Measurements from ENCODE around the gene THADA. TPM values are rescaled to one million over a fixed set of nuclear protein-coding genes. Genes with fewer than 3 reads are reported as not detected.
"Not testable (repeated sequence)": the region's sequence is repeated elsewhere in the genome, so short reads cannot be mapped to it uniquely, and the experiment has no call there.

THADA gene
- total RNA-seq, 4 donors from 2014 or later = 32.5 to 41.6 (median 39.0) TPM

DNA sequence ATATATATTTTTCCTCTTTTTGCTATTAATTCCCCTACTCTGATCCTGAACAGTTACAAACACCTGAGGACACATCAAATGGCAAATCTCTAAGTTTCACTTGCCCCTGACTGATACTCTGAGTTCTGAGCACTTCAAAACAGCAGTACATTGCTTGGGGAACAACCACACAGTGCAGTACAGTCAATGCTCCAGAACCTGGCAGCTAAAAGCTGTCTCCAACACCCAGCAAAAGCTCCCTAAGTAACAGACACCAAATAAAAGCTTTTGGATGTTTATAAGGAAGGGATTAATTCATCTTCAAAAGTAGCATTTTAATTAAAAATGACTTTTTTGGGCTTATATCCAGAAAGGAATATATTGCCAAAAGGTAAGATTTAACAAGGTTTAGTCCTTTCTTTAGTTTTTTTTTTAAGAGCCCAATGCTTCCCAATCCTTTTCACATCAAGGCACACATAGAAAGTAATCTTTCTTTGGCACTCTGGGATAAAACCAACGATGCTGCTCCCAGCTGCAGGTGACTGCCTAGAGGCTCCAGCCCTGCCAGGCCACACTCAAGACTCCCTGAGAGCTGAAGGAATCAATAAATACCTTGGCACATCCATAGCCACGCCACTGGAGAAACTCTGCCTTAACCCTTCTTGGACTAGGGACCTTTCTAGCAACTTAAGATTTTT is 204.5 kb downstream of the THADA start:
- ATAC-seq (ENCODE audit: low FRiP score) = no peak
- TF ChIP-seq, protein P1, sequence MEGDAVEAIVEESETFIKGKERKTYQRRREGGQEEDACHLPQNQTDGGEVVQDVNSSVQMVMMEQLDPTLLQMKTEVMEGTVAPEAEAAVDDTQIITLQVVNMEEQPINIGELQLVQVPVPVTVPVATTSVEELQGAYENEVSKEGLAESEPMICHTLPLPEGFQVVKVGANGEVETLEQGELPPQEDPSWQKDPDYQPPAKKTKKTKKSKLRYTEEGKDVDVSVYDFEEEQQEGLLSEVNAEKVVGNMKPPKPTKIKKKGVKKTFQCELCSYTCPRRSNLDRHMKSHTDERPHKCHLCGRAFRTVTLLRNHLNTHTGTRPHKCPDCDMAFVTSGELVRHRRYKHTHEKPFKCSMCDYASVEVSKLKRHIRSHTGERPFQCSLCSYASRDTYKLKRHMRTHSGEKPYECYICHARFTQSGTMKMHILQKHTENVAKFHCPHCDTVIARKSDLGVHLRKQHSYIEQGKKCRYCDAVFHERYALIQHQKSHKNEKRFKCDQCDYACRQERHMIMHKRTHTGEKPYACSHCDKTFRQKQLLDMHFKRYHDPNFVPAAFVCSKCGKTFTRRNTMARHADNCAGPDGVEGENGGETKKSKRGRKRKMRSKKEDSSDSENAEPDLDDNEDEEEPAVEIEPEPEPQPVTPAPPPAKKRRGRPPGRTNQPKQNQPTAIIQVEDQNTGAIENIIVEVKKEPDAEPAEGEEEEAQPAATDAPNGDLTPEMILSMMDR (IDR thresholded peaks at IDR 0.05) = no peak
- no peak for DNase-seq (ENCODE audit: low spot score)

DNA sequence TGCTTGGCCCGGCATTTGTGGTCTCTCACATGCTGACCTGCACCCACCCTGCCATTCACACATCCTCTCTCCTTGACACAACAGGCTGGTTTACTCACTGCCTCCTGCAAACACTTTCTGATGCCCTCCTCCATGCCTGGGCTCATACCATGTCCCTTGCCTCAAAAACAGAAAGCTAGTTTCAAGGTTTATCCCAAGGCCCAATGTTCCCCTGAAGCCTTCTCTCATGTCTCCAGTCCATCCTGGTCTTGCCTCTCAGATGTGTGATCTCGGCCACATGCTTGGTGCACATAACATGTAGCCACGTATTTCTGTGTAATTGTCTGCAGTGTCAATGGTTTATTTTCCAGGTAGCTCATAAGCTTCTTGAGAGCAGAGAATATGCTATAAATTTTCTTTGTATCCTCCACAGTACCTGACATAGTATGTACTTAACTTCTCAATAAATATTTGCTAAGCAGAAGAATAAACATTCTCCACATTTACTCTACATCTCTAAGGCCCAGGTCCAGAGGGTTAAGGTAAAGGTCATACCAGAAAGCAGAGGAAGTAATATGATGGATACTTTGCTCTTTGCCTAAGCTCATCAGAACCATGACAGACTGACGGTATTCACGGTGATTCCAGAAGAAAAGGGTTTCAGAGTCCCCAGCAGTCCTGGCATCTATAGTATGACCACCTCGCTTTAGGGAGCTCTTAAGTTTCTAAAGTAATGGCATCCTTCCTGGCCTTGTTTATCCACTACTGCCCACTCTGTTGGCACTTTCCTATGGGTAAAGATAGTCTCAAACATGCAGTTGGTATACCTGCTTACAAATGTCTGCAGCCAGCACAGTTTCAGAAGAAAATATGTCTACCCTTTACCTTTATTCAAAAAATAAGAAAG is 206.0 kb downstream of the THADA start:
- TF ChIP-seq, protein P1 (IDR thresholded peaks at IDR 0.05) = no peak
- no peak for DNase-seq (ENCODE audit: low spot score)
- ATAC-seq (ENCODE audit: low FRiP score) = no peak

DNA sequence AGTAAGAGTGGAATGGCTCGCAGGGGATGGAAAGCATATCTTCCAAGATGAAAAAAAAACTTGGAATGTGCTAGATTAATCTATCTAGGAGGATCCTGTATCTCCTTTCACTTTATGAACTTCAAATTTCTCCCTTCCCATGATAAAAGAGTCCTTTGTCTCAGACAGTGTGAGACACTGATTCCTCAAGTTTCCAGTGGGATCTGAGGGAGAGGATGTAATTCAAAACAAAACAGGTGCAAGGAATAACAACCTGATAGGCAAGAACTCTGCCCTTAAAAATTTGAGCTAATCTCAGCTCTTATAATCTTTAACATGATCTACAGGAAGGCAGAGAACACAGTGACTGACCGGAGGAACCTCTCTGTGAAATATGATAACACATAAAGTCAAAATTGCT is 207.5 kb downstream of the THADA start:
- ATAC-seq (ENCODE audit: low FRiP score) (no peak), DNase-seq (ENCODE audit: low spot score) (no peak)
- TF ChIP-seq, protein P1 (IDR thresholded peaks at IDR 0.05) = no peak

DNA sequence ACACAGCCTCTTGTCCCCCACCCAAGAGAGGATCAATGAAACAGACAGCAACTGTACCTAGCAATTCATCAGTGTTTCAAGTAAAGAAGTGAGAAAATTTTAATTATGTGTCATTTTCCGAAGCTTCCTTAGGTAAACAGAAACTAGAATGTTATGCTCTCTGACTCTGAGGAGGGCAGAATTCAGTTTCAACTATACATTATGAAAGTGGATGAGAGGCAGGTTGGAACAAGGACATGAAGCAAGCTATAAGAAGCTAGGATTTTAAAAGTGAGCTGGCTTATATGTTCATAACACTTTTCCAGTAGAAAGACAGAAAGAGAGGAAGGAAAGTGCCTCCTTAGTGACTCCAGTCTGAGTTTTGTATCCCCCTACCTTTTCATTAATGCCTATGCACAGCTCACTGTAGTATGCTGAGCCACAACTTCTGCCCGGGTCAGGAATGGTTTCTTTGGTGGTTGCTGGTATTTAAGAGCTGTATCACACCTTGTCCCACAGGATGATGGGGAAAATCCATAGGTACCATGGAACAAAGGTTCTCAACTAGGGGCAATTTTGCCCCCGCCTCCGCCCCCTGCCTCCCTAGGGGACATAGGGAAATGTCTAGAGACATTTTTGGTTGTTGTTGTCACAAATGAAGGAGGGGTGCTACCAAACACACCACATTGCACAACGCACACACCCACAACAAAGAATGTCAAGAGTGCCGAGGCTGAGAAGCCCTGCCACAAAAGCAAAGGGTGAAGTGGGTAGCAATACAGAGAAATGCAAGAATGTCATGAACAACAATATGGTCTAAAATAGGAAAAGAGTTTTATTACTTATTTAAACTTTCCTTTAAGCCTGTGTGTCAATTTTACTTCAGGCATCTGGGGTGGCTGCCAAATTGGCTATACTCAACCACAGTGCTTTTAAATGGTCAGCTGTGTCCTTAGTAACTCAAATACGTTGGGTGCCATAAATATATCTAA is 208.5 kb downstream of the THADA start:
- DNase-seq (ENCODE audit: low spot score) (no peak), ATAC-seq (ENCODE audit: low FRiP score) (no peak)
- TF ChIP-seq, protein P1 (IDR thresholded peaks at IDR 0.05) = no peak

DNA sequence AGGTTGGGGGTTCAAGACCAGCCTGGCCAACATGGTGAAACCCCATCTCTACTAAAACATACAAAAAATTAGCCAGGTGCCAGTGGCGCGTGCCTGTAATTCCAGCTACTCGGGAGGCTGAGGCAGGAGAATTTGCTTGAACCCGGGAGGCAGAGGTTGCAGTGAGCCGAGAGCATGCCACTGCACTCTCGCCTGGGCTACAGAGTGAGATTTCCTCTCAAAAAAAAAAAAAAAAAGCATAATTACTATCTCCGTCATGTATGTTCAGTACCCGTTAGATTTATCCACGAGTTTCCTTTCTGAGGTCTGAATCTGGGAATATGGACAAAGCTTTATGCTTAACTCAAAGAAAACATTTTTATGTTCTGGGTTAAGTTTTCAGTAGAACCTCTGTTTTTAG is 209.2 kb downstream of the THADA start:
- not testable (repeated sequence) for ATAC-seq (ENCODE audit: low FRiP score); DNase-seq (ENCODE audit: low spot score)

DNA sequence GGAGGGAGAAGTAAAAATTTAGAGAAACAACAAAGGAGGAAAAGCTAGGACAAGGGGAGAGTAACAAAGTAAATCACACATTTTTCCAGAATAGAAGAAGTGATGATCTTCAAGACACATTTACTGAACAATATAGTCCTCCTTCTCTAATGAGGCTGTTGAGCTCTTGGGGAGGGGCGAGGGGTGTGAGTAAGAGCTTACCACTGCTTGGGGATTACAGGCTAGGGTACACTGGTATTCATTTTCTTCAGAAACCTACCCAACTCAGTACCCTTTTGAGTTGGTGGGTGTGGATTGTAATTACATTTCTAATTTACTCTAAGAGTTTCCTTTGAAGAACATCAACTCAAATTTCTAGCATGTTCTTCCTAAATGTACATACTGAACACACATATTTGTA is 211.7 kb downstream of the THADA start:
- ATAC-seq (ENCODE audit: low FRiP score) (no peak), DNase-seq (ENCODE audit: low spot score) (no peak)
- TF ChIP-seq, protein P1 (IDR thresholded peaks at IDR 0.05) = no peak

DNA sequence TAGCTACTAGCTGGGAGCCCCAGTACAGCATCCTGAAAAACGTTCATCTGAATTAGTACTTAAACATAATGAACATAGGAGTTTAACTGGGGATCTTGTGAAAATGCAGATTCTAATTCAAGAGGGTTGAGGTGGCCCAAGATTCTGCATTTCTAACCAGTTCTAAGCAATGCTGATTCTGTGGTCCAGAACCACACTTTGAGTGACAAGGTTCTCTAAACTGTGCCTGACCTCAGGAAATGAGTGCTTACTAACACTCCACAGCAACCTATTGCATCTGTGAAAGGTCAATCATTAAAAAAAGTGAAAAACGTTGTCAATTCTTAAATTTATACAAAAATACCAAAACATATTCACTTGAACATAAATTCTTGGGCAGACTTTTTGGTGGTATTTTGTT is 212.3 kb downstream of the THADA start:
- ATAC-seq (ENCODE audit: low FRiP score) (no peak), DNase-seq (ENCODE audit: low spot score) (no peak)
- TF ChIP-seq, protein P1 (IDR thresholded peaks at IDR 0.05) = no peak

All from omental fat pad (tissue), 4 donors.